ENCODE results near the gene ARL6IP5.

DNA sequence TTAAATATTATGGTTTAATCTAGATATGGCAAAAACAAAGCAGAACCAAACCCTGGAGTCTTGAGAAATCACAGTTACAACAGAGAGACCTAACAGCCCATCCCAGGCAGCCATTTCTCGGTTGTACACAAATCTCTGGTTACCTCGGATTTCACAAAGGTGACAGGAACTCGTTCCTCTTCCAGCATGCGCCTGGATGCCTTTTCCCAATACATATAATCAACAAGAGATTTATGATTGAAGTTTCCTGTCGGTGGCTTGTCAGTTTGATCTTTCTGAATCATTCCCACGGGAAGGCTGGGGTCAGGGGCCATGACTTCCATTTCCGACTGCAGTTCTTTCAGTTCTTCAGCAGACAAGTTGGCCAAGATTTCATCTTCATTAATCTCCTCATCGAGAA lies 37.2 kb downstream of the ARL6IP5 start:
- TF ChIP-seq, protein P1, sequence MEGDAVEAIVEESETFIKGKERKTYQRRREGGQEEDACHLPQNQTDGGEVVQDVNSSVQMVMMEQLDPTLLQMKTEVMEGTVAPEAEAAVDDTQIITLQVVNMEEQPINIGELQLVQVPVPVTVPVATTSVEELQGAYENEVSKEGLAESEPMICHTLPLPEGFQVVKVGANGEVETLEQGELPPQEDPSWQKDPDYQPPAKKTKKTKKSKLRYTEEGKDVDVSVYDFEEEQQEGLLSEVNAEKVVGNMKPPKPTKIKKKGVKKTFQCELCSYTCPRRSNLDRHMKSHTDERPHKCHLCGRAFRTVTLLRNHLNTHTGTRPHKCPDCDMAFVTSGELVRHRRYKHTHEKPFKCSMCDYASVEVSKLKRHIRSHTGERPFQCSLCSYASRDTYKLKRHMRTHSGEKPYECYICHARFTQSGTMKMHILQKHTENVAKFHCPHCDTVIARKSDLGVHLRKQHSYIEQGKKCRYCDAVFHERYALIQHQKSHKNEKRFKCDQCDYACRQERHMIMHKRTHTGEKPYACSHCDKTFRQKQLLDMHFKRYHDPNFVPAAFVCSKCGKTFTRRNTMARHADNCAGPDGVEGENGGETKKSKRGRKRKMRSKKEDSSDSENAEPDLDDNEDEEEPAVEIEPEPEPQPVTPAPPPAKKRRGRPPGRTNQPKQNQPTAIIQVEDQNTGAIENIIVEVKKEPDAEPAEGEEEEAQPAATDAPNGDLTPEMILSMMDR (IDR thresholded peaks at IDR 0.05) = no peak
- TF ChIP-seq POLR2AphosphoS5 (IDR thresholded peaks at IDR 0.05) = peak in 1 of 2 donors; percentile 11
